ENCODE measurements around the gene IRF2BPL. TPM values are rescaled to one million over a fixed set of nuclear protein-coding genes. Genes with fewer than 3 reads are reported as not detected.

Gene IRF2BPL
- polyA plus RNA-seq, 1 donor (not counting 4 experiments of a cell fraction or from before 2014, with no cell fraction given) = 5.6 TPM

- H3K9ac ChIP-seq (ENCODE audit: control insufficient read depth, extremely low read depth, insufficient read depth, low read length) = no peak overlapping the region
- DNase-seq (ENCODE audit: low read depth, low spot score) = no peak
- H3K4me2 ChIP-seq (ENCODE audit: control insufficient read depth, extremely low read depth, insufficient read depth, low read depth, low read length) = no peak overlapping the region
- no peaks in the 10 kb centered on the region for H4K20me1 ChIP-seq (ENCODE audit: control insufficient read depth, extremely low read depth, insufficient read depth, low read length)
- no peaks in the 10 kb centered on the region for H3K9me3 ChIP-seq (ENCODE audit: control insufficient read depth, low read depth, low read length)
- H3K4me1 ChIP-seq (ENCODE audit: control insufficient read depth, extremely low read depth, insufficient read depth, low read length) = no peaks in the 10 kb centered on the region
- no peak overlapping the region for H2AFZ ChIP-seq (ENCODE audit: control insufficient read depth, low read length)
- no peaks in the 10 kb centered on the region for H3K79me2 ChIP-seq (ENCODE audit: control insufficient read depth, insufficient read depth, low read length)
- no peak overlapping the region for H3K4me3 ChIP-seq (ENCODE audit: control insufficient read depth in 2 of 3, extremely low read depth in 1 of 3, insufficient read depth in 2 of 3, low read depth in 1 of 3, low read length in 3 of 3)
- dilution Hi-C loops (cut with MboI; ENCODE audit: extremely low pct_ligation_motif_present, low sequenced_read_pairs) = no loop called here
- FAIRE-seq = no peak
- no peaks in the 10 kb centered on the region for H3K27me3 ChIP-seq (ENCODE audit: control insufficient read depth, extremely low read depth, insufficient read depth, low read length)
- no peaks in the 10 kb centered on the region for H3K9me1 ChIP-seq (ENCODE audit: control insufficient read depth, extremely low read depth, insufficient read depth, low read length)
- no peak for TF ChIP-seq EZH2 (IDR thresholded peaks at IDR 0.05; ENCODE audit: low read length)
- TF ChIP-seq, protein P1, sequence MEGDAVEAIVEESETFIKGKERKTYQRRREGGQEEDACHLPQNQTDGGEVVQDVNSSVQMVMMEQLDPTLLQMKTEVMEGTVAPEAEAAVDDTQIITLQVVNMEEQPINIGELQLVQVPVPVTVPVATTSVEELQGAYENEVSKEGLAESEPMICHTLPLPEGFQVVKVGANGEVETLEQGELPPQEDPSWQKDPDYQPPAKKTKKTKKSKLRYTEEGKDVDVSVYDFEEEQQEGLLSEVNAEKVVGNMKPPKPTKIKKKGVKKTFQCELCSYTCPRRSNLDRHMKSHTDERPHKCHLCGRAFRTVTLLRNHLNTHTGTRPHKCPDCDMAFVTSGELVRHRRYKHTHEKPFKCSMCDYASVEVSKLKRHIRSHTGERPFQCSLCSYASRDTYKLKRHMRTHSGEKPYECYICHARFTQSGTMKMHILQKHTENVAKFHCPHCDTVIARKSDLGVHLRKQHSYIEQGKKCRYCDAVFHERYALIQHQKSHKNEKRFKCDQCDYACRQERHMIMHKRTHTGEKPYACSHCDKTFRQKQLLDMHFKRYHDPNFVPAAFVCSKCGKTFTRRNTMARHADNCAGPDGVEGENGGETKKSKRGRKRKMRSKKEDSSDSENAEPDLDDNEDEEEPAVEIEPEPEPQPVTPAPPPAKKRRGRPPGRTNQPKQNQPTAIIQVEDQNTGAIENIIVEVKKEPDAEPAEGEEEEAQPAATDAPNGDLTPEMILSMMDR (optimal IDR thresholded peaks at IDR 0.05 in 1 of 3, IDR thresholded peaks at IDR 0.05 in 1 of 3, conservative IDR thresholded peaks at IDR 0.05 in 1 of 3; ENCODE audit: extremely low read depth in 1 of 3, insufficient read depth in 2 of 3, low read length in 3 of 3) = no peak
- H3K27ac ChIP-seq (ENCODE audit: control insufficient read depth, insufficient read depth, low read length) = no peak overlapping the region
- no peaks in the 10 kb centered on the region for H3K36me3 ChIP-seq (ENCODE audit: control insufficient read depth in 2 of 2, extremely low read depth in 1 of 2, insufficient read depth in 2 of 2, low read length in 2 of 2)
Observed at GRCh38 chr14:77062261-77062660, 33.8 kb upstream of the IRF2BPL start.

- FAIRE-seq = no peak
- no peak overlapping the region for H2AFZ ChIP-seq (ENCODE audit: control insufficient read depth, low read length)
- dilution Hi-C loops (cut with MboI; ENCODE audit: extremely low pct_ligation_motif_present, low sequenced_read_pairs) = no loop called here
- no peak overlapping the region for H3K4me3 ChIP-seq (ENCODE audit: control insufficient read depth in 2 of 3, extremely low read depth in 1 of 3, insufficient read depth in 2 of 3, low read depth in 1 of 3, low read length in 3 of 3)
- no peaks in the 10 kb centered on the region for H3K27me3 ChIP-seq (ENCODE audit: control insufficient read depth, extremely low read depth, insufficient read depth, low read length)
- DNase-seq (ENCODE audit: low read depth, low spot score) = no peak
- TF ChIP-seq, protein P1 (optimal IDR thresholded peaks at IDR 0.05 in 1 of 3, IDR thresholded peaks at IDR 0.05 in 1 of 3, conservative IDR thresholded peaks at IDR 0.05 in 1 of 3; ENCODE audit: extremely low read depth in 1 of 3, insufficient read depth in 2 of 3, low read length in 3 of 3) = no peak
- TF ChIP-seq EZH2 (IDR thresholded peaks at IDR 0.05; ENCODE audit: low read length) = no peak
- no peaks in the 10 kb centered on the region for H3K4me1 ChIP-seq (ENCODE audit: control insufficient read depth, extremely low read depth, insufficient read depth, low read length)
- H3K9me3 ChIP-seq (ENCODE audit: control insufficient read depth, low read depth, low read length) = no peaks in the 10 kb centered on the region
- H3K79me2 ChIP-seq (ENCODE audit: control insufficient read depth, insufficient read depth, low read length) = no peaks in the 10 kb centered on the region
- no peak overlapping the region for H3K4me2 ChIP-seq (ENCODE audit: control insufficient read depth, extremely low read depth, insufficient read depth, low read depth, low read length)
- no peaks in the 10 kb centered on the region for H3K36me3 ChIP-seq (ENCODE audit: control insufficient read depth in 2 of 2, extremely low read depth in 1 of 2, insufficient read depth in 2 of 2, low read length in 2 of 2)
- no peaks in the 10 kb centered on the region for H4K20me1 ChIP-seq (ENCODE audit: control insufficient read depth, extremely low read depth, insufficient read depth, low read length)
- no peak overlapping the region for H3K27ac ChIP-seq (ENCODE audit: control insufficient read depth, insufficient read depth, low read length)
- no peaks in the 10 kb centered on the region for H3K9me1 ChIP-seq (ENCODE audit: control insufficient read depth, extremely low read depth, insufficient read depth, low read length)
- H3K9ac ChIP-seq (ENCODE audit: control insufficient read depth, extremely low read depth, insufficient read depth, low read length) = no peak overlapping the region
Observed at GRCh38 chr14:77061630-77062257, 33.2 kb upstream of the IRF2BPL start.
